Glomerular endothelial cell (primary cell): Measurements from ENCODE around the gene ZFYVE27. TPM values are rescaled to one million over a fixed set of nuclear protein-coding genes. Genes with fewer than 3 reads are reported as not detected.

ENCODE experiments used
- DNase-seq: peaks from one replicate; pipeline ENCODE4 v3.0.0-alpha.2; 2011; ENCODE audit warnings: low read depth, low spot score; ENCODE audit errors: extremely low read depth
- total RNA-seq: library from RNA; depleted of rRNA; stranded (reverse); fragments of >200 nt; gene quantifications from 2 replicates; pipeline ENCODE4 v1.2.3, GENCODE V29; 2015

The ZFYVE27 gene
- total RNA-seq, 1 donor from 2014 or later = 22.6 TPM

GRCh38 chr10:97743169-97743943, 6.4 kb downstream of the ZFYVE27 start:
- DNase-seq = no peak

DNA sequence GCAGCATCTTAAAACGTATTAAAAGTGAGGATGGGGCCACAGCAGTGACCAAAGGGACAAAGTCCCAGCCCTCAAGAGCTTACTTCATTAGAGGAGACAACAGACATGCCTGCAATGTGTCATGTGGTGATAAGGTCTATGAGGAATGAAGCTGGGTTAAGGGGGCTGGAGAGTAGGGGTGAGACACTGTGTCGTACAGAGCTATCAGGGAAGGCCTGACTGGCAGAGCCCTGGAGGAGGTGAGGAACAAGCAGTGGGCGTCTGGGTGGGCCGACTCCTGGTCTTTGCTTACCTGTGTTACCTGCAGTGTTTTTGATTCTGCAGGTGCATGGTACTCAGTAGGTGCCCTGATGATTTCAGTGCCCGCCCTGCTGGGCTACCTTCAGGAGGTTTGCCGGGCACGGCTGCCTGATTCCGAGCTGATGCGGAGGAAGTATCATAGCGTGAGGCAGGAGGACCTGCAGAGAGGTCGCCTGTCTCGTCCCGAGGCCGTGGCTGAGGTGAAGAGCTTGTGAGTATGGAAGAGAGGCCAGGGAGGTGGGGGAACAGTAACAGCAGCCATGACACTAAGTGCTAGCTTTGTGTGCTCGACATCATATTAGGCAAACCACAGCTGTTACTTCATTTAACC, 7.6 kb downstream of the ZFYVE27 start:
- DNase-seq = no peak

- no peak for DNase-seq
Measured at GRCh38 chr10:97747573-97747972, 10.6 kb downstream of the ZFYVE27 start.

- no peak for DNase-seq
Measured at GRCh38 chr10:97748116-97748515, 11.2 kb downstream of the ZFYVE27 start.

- no peak for DNase-seq
Measured at GRCh38 chr10:97752956-97753355, 16.0 kb downstream of the ZFYVE27 start.

GRCh38 chr10:97754726-97755125, 17.8 kb downstream of the ZFYVE27 start:
- no peak for DNase-seq

- no peak for DNase-seq
Measured at GRCh38 chr10:97755718-97756117, 18.8 kb downstream of the ZFYVE27 start.

DNA sequence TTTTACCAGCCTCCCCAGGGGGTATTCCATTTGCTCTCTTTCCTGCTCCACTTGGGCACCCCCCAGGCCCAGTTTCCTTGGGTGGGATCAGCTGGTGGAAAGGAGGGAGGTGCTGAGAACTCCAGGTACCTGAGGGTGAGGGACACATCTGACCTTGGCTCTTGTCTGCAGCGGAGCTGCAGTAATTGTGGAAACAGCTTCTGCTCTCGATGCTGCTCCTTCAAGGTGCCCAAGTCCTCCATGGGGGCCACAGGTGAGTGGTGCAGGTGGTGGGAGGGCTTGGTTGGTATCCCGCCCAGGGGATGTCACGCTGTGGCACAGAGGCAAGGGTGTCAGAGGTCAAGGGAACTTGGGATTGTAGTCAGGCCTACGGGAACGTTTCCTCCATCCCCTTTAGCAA, 20.5 kb downstream of the ZFYVE27 start:
- no peak for DNase-seq

DNA sequence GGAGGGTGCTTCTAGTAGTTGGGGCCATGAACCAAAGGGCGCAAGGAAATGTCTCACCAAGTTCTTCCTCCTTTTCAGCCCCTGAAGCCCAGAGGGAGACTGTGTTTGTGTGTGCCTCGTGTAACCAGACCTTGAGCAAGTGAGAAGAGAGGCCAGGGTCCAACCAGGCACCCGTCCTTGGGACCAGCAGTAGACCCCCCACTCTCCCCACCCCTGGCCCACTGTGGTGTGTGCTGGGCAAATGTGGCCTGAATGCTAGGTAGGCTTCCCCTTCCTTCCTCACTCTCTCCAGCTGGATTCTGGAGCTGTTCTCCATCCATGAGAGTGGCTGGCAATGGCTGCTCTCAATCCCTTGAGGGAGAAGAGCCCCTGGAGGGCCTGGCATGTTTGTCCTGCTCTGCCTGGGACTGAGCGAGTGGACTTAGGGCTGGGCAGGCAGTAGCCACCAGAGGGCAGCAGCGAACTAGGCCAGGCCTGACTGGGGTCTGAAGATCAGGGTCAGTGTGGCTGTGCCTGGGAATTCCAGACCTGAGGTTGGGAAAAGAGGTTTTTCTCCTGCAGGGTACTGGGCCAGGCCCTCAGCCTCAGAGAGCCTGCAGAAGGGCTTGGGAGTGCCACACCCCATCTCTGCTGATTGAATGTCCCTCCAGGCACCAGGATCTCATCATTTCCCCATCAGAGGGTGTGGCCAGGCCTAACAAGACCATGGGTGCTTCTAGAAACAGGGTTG, 22.4 kb downstream of the ZFYVE27 start:
- no peak for DNase-seq

DNA sequence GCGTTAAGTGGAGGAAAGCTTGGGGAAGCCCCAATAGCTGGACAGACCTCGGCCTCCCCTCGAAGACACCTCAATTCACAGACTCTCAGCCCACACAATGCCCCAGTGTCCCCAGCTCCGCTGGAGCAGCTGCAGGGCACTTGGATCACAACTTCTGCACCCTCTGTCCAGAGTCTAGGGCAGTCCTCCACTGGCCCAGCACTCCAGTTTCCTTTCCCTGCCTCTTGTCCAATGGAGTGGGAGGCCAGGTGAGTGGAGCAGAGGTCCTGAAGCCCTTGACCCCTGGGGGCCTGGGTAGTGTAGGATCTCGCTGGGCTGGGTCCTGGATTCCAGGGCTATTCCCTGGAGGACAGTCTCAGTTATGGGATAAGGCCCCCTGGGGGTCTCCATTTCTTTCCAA, 23.0 kb downstream of the ZFYVE27 start:
- DNase-seq = no peak

DNA sequence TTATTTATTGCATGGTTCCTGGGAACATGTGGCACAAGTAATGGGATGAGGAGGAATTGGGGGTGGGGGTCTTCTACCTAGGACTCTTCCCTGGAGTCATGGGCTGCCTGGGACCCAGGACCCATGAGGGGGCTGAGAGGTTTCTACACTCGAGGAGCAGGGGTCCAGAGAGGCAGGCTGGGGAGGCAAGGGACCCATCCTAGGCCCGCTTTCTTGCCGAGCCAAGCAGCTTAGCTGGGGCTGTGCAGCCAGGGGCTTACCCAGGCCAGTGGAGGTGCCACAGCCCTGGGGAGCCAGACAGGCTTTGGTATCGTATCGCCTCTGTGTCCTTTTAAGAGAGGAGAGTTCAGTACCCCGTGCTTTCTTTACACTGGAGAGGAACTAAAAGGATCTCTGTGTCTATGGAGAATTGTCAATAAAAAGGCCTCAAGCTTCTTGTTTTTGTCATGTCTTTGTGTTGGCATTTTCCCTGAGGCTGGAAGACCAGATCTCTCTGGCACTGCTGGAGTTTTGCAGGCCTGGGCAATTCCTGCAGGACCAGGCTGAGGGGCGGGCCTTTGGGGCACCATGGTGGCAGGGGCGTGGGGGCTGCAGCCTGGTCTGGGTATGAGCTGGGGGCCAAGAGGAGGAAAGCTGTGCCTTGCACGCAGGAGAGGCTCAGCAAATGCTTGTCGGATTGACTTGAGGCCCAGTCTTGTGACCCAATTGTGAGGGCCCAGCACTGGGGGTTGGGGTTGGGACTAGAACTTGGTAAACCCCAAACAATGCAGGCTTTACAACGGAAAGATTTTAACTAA, 23.7 kb downstream of the ZFYVE27 start:
- no peak for DNase-seq

DNA sequence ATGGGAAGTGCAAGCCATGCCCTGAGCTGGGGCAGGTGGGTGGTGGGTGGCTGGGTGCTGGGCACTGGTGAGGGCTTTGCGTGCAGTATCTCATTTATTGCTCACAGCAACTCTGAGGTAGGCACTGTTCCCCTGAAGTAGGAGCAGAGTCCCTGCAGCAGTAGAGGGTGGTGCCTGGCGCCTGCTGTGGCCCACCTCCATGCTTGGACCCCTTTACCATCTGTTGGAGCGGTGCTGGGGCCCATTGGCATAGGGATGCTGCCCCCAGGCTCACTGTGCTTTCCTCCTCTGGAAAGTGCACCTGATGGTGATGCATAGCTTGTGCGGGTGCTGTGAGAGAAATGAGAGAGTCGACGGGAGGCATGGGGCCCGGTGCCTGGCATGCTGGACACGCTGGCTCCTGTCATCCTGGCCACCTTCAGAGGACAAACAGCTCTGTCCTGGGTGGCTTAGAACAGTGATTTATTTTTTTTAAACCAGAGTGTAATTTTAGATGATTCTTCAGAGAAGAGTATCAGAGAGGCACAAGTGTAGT, 24.5 kb downstream of the ZFYVE27 start:
- no peak for DNase-seq

GRCh38 chr10:97762056-97762455, 25.1 kb downstream of the ZFYVE27 start:
- DNase-seq = no peak

- DNase-seq = no peak
Measured at GRCh38 chr10:97762816-97763215, 25.9 kb downstream of the ZFYVE27 start.

- DNase-seq = no peak
Measured at GRCh38 chr10:97763411-97763810, 26.5 kb downstream of the ZFYVE27 start.

- no peak for DNase-seq
Measured at GRCh38 chr10:97763947-97764346, 27.0 kb downstream of the ZFYVE27 start.

DNA sequence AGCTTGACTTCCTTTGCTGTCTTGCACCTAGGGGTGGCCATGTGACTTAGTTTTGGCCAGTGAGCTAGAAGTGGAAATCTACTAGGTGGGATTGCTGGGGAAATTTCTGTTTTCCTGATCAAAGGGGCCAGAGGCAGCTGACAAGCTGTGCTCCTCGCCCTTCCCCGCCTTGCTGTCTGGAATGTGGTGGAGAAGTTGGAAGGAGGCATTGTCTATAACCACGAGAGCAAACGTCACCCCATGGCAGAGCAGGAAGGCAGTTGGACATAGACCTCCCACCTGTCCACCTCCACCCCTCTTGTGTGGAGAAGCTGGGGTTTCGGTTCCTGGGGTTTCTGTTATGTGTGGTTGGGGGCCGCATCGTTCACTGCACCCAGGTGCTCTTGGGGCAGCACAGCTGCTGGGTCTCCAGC, 27.6 kb downstream of the ZFYVE27 start:
- no peak for DNase-seq

GRCh38 chr10:97765201-97765600, 28.3 kb downstream of the ZFYVE27 start:
- no peak for DNase-seq

- no peak for DNase-seq
Measured at GRCh38 chr10:97766106-97766810, 29.3 kb downstream of the ZFYVE27 start.
